Heart right ventricle (tissue), 16 donors: ENCODE results near the gene FAM181B. TPM values are rescaled to one million over a fixed set of nuclear protein-coding genes. Genes with fewer than 3 reads are reported as not detected.

Source experiments
- ATAC-seq, 8 donors: fragments of 200-7000 bp; cut with Tn5 transposase; one replicate each; pipeline ENCODE4 v1.9.1; 2020; ENCODE audit warnings: mild to moderate bottlenecking in 8 of 8, moderate library complexity in 8 of 8, moderate number of reproducible peaks in 1 of 8
- DNase-seq, 2 donors: peaks; one replicate each; pipeline ENCODE4 v3.0.0-alpha.2; 2020
- H3K27ac ChIP-seq, 10 donors: fragments of 200-600 bp; sonication (generic) in 2 of 10; one replicate each; pipeline versions ENCODE4 v1.5.0 to v1.8.0; 2020 to 2022; ENCODE audit warnings: mild to moderate bottlenecking in 3 of 10
- H3K27me3 ChIP-seq, 7 donors: fragments of 200-600 bp; one replicate each; pipeline ENCODE4 v1.8.0; 2021 to 2022; ENCODE audit warnings: mild to moderate bottlenecking in 2 of 7
- H3K36me3 ChIP-seq, 9 donors: fragments of 200-600 bp; sonication (generic) in 1 of 9; one replicate each; pipeline versions ENCODE4 v1.5.0 to v1.8.0; 2020 to 2022; ENCODE audit warnings: mild to moderate bottlenecking in 2 of 9
- H3K4me1 ChIP-seq, 9 donors: fragments of 200-600 bp; sonication (generic) in 1 of 9; one replicate each; pipeline versions ENCODE4 v1.5.0 to v1.8.0; 2020 to 2022; ENCODE audit warnings: mild to moderate bottlenecking in 4 of 9
- H3K4me3 ChIP-seq, 10 donors: fragments of 200-600 bp; sonication (generic) in 2 of 10; one replicate each; pipeline versions ENCODE4 v1.5.0 to v1.8.0; 2020 to 2022; ENCODE audit warnings: mild to moderate bottlenecking in 7 of 10, moderate library complexity in 2 of 10
- H3K9me3 ChIP-seq, 11 donors: fragments of 200-600 bp in 10 of 11; sonication (generic) in 2 of 11; one replicate each; pipeline versions ENCODE4 v1.5.0 to v1.8.0; 2013 to 2022; ENCODE audit warnings: mild to moderate bottlenecking in 2 of 11, control low read depth in 1 of 11, moderate library complexity in 1 of 11
- WGBS, 2 donors: extraction: QIAGEN DNeasy Blood & Tissue Kit; methylation state at CpG; one replicate each; pipeline ENCODE4 v1.1.7; 2013; ENCODE audit warnings: inconsistent platforms in 1 of 2; 5-methylcytosine and 5-hydroxymethylcytosine counted together
- intact Hi-C, 10 donors: fragments of 100-400 bp; cut with DNase I; formaldehyde crosslinking; loops; one replicate each; pipeline versions ENCODE4 v1.11.1 to v1.14.2; 2022
- polyA plus RNA-seq, 2 donors: library from polyadenylated mRNA; stranded (reverse); fragments of 200-250 nt; gene quantifications; one replicate each; pipeline ENCODE4 v1.2.3, GENCODE V29; 2013
- total RNA-seq, 10 donors: library from RNA; stranded (reverse); fragmentation: NEBNext Ultra II Directional in 3 of 10; extraction: Animal tissue kit (Norgen Biotek cat#: 25700) in 3 of 10; gene quantifications; one replicate each; pipeline versions ENCODE4 v1.2.1 to v1.2.4, GENCODE V29; 2021 to 2023
- TF ChIP-seq, protein P1 (sequence below), 9 donors: fragments of 200-600 bp; sonication (generic) in 2 of 9; IDR thresholded peaks; one replicate each; pipeline versions ENCODE4 v1.5.0 to v1.8.0; 2021 to 2022; ENCODE audit warnings: antibody characterized with exemption in 9 of 9, mild to moderate bottlenecking in 5 of 9, moderate library complexity in 1 of 9
- donor health status: Arrhythmogenic right ventricular cardiomyopathy.
- donor health status: ischemic (EF 13 %, LVEDD 7.1; RV severe dilation, severe dysfunction).
- donor health status: healthy with polysubstance abuse.
- donor health status: DM: no; HTN: yes; CAD: no.
- donor health status: DM: no; HTN: no; CAD: no.
- donor health status: ischemic (EF 25% LVEDD 6.9; RV normal size, moderate dysfunction).
- donor health status: ischemic (EF 25% LVEDD 5.7; RV mildly dilated, moderate dysfunction).
- donor health status: healthy.
- donor health status: DM: yes; HTN: yes; CAD: no.
- donor health status: Ischemic cardiomyopathy.
- donor health status: ischemic (EF 35%, LVEDD 5.7; RV mildly dilated, moderate dysfunction).
- donor health status: nonischemic (EF 11% LVEDD 7.7; RV severe dilation, severe dysfunction).
- donor health status: DM: yes; HTN: yes; CAD: no.
- donor health status: PGD.
- donor health status: ischemic (EF 29% LVEDD 5.4; RV normal size, mild dysfunction).
- donor health status: nonischemic (EF 23%, LVEDD 6.1; RV moderate dilation, normal function).

Gene FAM181B
- total and polyA plus RNA-seq, 12 donors, result 0.06 to 0.60 (median 0.15) TPM; not detected in 3

GRCh38 chr11:82775736-82776346 is 42.2 kb upstream of the FAM181B start:
- ATAC-seq (no peak), DNase-seq (no peak)
- H3K4me1 ChIP-seq, result no peaks in the 10 kb centered on the region
- no peak overlapping the region for H3K27ac ChIP-seq
- peaks cover 0 to 40% (median 9%) of the 10 kb centered on the region in 11 donors for H3K9me3 ChIP-seq
- 35 to 44% methylated on average over 3 of the region's 3 CpGs for WGBS, 2 donors
- no peaks in the 10 kb centered on the region for H3K36me3 ChIP-seq
- intact Hi-C loops, result no loop called here
- no peak overlapping the region for H3K4me3 ChIP-seq
- H3K27me3 ChIP-seq, result no peaks in the 10 kb centered on the region
- TF ChIP-seq, protein P1, sequence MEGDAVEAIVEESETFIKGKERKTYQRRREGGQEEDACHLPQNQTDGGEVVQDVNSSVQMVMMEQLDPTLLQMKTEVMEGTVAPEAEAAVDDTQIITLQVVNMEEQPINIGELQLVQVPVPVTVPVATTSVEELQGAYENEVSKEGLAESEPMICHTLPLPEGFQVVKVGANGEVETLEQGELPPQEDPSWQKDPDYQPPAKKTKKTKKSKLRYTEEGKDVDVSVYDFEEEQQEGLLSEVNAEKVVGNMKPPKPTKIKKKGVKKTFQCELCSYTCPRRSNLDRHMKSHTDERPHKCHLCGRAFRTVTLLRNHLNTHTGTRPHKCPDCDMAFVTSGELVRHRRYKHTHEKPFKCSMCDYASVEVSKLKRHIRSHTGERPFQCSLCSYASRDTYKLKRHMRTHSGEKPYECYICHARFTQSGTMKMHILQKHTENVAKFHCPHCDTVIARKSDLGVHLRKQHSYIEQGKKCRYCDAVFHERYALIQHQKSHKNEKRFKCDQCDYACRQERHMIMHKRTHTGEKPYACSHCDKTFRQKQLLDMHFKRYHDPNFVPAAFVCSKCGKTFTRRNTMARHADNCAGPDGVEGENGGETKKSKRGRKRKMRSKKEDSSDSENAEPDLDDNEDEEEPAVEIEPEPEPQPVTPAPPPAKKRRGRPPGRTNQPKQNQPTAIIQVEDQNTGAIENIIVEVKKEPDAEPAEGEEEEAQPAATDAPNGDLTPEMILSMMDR (IDR thresholded peaks at IDR 0.05), result peak in 7 of 9 donors; percentile 24 to 63 (median 29)

DNA sequence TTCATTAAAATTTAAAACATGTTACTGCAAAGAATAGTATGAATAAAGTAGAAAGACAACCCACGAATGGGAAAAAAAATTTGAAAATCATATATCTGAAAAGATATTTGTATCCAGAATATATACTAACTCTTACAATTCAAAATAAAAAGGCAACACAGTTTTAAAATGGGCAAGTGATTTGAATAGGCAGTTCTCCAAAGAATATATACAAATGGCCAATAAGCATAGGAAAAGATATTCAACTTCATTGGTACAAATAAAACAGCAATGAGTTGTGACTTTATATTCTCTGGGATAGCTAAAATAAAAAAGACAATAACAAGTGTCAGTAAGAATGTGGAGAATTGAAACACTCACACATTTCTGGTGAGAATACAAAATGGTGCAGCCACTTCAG is 41.6 kb upstream of the FAM181B start:
- Histone ChIP-seq H3K27me3 (no peaks in the 10 kb centered on the region), H3K9me3 (peaks cover 0 to 40% (median 9%) of the 10 kb centered on the region in 11 donors), H3K4me1 (no peaks in the 10 kb centered on the region), H3K4me3 (no peak overlapping the region), H3K27ac (no peak overlapping the region), H3K36me3 (no peaks in the 10 kb centered on the region)
- TF ChIP-seq, protein P1 (IDR thresholded peaks at IDR 0.05), result no peak
- WGBS, 2 donors, result 63 to 72% methylated on average over 1 of the region's 1 CpG
- DNase-seq (no peak), ATAC-seq (no peak)
- intact Hi-C loops, result no loop called here

- Histone ChIP-seq H3K27ac (no peak overlapping the region), H3K36me3 (no peaks in the 10 kb centered on the region), H3K27me3 (no peaks in the 10 kb centered on the region), H3K9me3 (peaks cover 0 to 24% (median 3%) of the 10 kb centered on the region in 11 donors), H3K4me3 (no peak overlapping the region), H3K4me1 (no peaks in the 10 kb centered on the region)
- TF ChIP-seq, protein P1 (IDR thresholded peaks at IDR 0.05), result no peak
- 85 to 88% methylated on average over 4 of the region's 4 CpGs for WGBS, 2 donors
- intact Hi-C loops, result no loop called here
- DNase-seq (no peak), ATAC-seq (no peak)
Measured at GRCh38 chr11:82771781-82772180, 38.1 kb upstream of the FAM181B start.

DNA sequence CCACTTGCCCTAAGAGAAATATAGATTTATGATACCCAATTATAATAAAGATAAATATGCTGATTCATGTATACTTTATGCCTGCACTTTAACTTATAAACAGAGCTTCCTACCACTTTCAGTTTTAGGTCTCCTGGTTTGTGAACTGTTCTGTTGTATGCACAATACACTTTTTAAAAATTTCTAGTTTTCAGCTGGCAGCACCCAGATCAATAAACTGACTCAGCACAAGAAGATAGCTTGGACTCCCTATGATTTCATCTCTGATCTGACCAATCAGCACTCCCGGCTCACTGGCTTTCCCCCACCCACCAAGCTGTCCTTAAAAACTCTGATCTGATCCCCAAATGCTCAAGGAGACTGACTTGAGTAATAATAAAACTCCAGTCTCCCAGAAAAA is 33.5 kb upstream of the FAM181B start:
- Histone ChIP-seq H3K36me3 (no peaks in the 10 kb centered on the region), H3K27ac (no peak overlapping the region), H3K4me1 (no peaks in the 10 kb centered on the region), H3K9me3 (no peaks in the 10 kb centered on the region), H3K27me3 (peaks cover 0 to 4% (median 0%) of the 10 kb centered on the region in 7 donors), H3K4me3 (no peak overlapping the region)
- DNase-seq, result no peak
- WGBS, 2 donors, result 77 to 80% methylated on average over 1 of the region's 1 CpG
- intact Hi-C loops, result no loop called here
- TF ChIP-seq, protein P1 (IDR thresholded peaks at IDR 0.05), result no peak
- ATAC-seq, result no peak
